Fibroblast of skin of right quadriceps (primary cell): ENCODE data around the gene ZMYND8.
"Not testable (repeated sequence)": the region's sequence is repeated elsewhere in the genome, so short reads cannot be mapped to it uniquely, and the experiment has no call there.

ENCODE experiments used
- DNase-seq: peaks from one replicate; pipeline ENCODE4 v3.0.0-alpha.2; 2013

The ZMYND8 gene

DNA sequence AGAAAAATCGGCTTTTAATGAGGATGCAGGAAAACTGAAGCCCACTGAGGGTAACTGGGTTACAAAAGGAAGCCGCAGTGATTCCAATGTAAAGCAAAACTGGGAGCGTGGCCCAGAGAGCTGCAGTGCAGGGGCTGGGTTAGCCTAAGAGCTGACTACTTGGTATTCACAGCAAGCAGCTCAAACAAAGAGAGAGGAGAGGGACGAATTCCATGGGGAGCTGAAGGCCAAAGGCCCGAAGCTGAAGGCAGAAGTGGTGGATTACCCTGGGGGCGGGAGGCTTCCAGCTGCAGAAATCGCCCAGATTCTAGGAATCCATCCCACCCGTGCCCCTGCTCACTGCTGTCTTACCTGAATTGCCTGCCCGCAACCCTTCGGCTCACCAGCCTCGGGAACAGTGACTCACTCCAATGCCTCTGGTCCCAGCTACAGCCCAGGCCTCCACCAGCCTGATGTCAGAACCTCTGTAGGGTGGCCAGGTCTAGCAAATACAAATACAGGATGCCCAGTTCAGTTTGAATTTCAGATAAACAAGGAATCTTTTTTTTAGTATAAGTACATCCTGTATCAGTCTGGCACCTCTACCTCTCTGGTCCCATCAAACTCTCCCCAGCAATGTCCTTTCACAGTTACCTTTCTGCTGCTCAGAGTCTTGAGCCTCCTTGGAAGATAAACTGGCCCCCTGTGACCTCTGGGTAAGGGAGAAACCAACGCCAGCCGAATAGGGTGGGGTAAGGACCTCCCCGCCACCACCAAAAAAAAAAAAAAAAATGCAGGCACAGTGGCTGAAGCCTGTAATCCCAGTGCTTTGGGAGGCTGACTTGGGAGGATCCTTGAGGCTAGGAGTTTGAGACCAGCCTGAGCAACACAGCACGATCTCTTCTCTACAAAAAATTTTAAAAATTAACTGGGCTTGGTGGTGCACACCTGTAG lies 14.6 kb upstream of the ZMYND8 start:
- no peak for DNase-seq

DNA sequence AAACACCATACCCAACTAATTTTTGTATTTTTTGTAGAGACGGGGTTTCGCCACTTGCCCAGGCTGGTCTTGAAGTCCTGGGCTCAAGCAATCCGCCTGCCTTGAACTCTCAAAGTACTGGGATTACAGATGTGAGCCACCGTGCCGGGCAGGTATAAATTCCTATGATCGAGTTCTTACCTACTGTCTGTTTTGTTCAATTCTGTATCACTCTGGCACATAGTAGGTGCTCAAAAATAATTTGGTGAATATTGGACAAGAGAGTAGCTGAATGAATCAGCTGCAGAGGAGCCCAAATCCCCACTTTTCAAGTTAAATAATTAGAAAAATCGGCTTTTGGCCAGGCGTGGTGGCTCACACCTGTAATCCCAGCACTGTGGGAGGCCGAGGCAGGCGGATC lies 13.7 kb upstream of the ZMYND8 start:
- DNase-seq: no peak

DNA sequence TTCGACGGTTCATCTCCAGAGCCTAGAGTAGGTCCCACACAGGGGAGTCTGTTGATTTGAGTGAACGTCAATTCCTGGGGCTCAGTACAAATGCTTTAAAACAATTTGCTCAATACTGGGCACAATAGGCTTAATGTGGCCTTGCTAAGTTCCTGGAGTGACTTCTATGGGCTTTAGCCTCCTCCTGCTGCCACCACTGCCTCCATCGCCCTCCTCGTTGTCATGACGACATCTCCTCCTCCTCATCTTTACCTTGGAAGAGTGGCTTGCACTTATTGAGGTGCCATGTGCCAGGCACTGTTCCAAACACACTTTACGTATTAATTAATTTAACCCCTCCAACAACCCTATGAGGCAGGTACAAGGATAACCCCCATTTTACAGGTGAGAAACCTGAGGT lies 11.8 kb upstream of the ZMYND8 start:
- DNase-seq: no peak

DNA sequence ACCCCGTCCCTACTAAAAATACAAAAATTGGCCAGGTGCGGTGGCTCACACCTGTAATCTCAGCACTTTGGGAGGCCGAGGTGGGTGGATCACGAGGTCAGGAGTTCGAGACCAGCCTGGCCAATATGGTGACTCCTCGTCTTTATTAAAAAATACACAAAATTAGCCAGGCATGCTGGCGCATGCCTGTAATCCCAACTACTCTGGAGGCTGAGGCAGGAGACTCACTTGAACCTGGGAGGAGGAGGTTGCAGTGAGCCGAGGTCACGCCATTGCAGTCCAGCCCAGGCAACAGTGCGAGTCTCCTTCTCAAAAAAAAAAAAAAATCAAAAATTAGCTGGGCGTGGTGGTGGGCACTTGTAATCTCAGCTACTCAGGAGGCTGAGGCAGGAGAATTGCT lies 9.8 kb upstream of the ZMYND8 start:
- DNase-seq: not testable (repeated sequence)

DNA sequence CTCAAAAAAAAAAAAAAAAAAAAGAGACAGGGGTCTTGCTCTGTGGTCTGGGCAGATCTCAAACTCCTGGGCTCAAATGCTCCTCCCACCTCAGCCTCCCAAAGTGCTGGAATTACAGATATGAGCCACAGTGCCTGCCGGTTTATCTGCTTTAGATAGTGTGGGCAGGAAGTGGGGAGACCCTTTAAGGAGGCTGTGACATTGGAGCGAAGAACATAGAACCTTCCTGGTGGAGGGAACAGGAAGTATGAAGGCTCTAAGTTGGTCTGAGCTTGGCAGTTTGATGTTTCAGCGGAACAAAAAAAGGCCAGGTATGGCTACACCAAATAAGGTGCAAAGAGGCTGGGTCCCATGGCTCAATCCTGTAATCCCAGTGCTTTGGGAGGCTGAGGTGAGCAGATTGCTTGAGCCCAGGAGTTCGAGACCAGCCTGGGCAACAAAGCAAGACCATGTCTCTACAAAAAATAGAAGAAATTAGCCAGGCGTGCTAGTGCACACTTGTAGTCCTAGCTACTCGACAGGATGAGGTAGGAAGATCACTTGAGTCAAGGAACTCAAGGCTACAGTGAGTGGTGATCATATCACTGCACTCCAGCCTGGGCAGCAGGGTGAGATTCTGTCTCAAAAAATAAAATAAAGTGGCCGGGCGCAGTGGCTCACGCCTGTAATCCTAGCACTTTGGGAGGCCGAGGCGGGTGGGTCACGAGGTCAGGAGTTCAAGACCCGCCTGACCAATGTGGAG lies 8.7 kb upstream of the ZMYND8 start:
- no peak for DNase-seq

GRCh38 chr20:47362361-47363219 lies 6.1 kb upstream of the ZMYND8 start:
- DNase-seq: no peak

GRCh38 chr20:47361057-47361915 lies 4.8 kb upstream of the ZMYND8 start:
- DNase-seq: no peak

DNA sequence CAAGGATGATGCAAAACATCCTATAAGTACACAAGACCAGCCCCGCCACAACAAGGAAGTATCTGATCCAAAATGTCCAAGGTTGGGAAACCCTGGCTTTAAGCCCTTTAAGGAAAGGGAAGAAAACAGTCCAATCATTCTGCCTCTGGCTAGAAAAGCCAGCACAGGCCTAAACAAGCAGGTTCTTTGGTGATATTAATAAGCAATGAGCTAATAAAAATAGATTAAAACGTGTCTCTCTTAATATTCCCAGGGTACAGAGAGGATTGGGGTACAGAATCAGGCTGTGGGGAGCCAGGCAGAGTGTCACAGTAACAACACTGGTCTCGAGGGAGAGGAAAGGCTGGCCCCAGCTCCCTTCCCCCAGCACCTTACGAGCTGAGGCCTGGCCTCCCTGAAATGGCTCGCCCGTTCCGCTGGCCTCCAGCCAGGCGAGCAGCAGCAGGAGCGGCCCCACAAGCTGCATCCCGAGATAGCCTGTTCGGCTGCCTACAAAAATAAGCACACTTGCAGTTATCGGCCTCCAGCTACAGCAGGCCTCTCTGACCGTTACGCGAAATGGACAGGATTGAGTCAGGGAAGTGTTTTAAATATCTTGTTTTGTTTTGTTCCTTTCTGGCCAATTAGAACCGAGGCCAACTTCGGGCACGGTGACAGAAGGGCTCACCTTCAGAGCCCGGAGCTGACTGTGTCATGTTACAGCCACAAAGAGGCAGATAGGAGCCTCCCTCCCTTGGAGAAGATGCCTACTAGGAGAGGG lies 4.0 kb upstream of the ZMYND8 start:
- DNase-seq: peak; percentile 74

GRCh38 chr20:47359530-47360296 lies 3.2 kb upstream of the ZMYND8 start:
- DNase-seq: no peak

GRCh38 chr20:47358672-47359529 lies 2.4 kb upstream of the ZMYND8 start:
- DNase-seq: peak; percentile 92

- DNase-seq: no peak
Measured at GRCh38 chr20:47358039-47358671, 1.7 kb upstream of the ZMYND8 start.

- peak; percentile 87 for DNase-seq
Measured at GRCh38 chr20:47357296-47358038, 968 bp upstream of the ZMYND8 start.

- DNase-seq: no peak
Measured at GRCh38 chr20:47356220-47356525, 326 bp downstream of the ZMYND8 start.

DNA sequence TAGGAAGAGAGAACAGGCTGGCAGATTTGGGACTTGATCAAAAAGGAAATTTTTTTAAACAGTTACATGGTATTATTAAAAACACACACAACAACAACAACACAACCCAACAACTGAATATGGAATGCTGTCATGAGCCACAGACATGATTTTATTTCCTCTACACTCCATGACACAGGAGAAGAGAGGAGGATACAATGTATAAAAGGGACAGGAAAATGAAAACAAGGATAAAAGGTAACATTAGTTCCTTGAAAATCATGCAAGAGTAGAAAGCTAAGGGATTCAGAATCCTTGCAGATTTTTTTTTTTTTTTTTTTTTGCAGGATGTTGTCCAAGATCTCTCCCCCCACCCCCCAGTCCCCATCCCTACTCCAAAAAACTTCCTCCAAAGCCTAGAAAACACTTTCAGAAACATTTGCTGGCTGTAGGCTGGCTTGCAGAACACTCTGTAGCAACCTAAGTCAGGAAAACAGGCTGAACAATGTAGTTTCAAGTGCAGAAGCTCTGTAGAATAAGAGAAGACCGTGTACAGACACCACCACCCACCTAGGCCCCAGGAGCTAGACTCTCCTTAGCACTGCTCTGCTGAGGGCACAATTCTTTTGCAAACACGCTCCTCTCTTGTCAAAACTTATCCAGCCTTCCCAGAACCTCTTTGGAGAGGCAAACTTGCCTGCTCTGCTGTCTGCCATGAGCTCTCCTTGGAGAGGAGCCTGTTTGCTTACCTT lies 845 bp downstream of the ZMYND8 start:
- DNase-seq: no peak

GRCh38 chr20:47354714-47355488 lies 1.6 kb downstream of the ZMYND8 start:
- no peak for DNase-seq

GRCh38 chr20:47354464-47354713 lies 2.1 kb downstream of the ZMYND8 start:
- no peak for DNase-seq
